HG03571 (cell line): ENCODE results near the gene GPR156.
"Not testable (repeated sequence)": the region's sequence is repeated elsewhere in the genome, so short reads cannot be mapped to it uniquely, and the experiment has no call there.

ENCODE experiments used
- ATAC-seq: cut with Tn5 transposase; IDR thresholded peaks from one replicate; pipeline ENCODE4 v1.9.1; 2021; ENCODE audit not compliant: unreplicated experiment

The GPR156 gene

GRCh38 chr3:120275618-120276017 is 9.4 kb downstream of the GPR156 start:
- ATAC-seq, result no peak

GRCh38 chr3:120274739-120275167 is 10.3 kb downstream of the GPR156 start:
- no peak for ATAC-seq

- ATAC-seq, result no peak
These were observed 12.7 kb downstream of the GPR156 start for GRCh38 chr3:120272286-120272685.

GRCh38 chr3:120265989-120266388 is 19.0 kb downstream of the GPR156 start:
- no peak for ATAC-seq

GRCh38 chr3:120264963-120265362 is 20.1 kb downstream of the GPR156 start:
- ATAC-seq, result no peak

GRCh38 chr3:120263792-120264191 is 21.2 kb downstream of the GPR156 start:
- no peak for ATAC-seq

- ATAC-seq, result no peak
These were observed 27.0 kb downstream of the GPR156 start for GRCh38 chr3:120258009-120258408.

GRCh38 chr3:120245386-120245785 is 39.6 kb downstream of the GPR156 start:
- no peak for ATAC-seq

GRCh38 chr3:120244834-120245225 is 40.2 kb downstream of the GPR156 start:
- ATAC-seq, result no peak

- no peak for ATAC-seq
These were observed 45.4 kb downstream of the GPR156 start for GRCh38 chr3:120239644-120240043.

GRCh38 chr3:120227710-120228347 is 57.2 kb downstream of the GPR156 start:
- ATAC-seq, result no peak

- no peak for ATAC-seq
These were observed 60.8 kb downstream of the GPR156 start for GRCh38 chr3:120224237-120224636.

- ATAC-seq, result no peak
These were observed 66.0 kb downstream of the GPR156 start for GRCh38 chr3:120218981-120219380.

GRCh38 chr3:120216633-120217032 is 68.4 kb downstream of the GPR156 start:
- ATAC-seq, result not testable (repeated sequence)

- ATAC-seq, result no peak
These were observed 70.8 kb downstream of the GPR156 start for GRCh38 chr3:120214176-120214575.

GRCh38 chr3:120212505-120212904 is 72.5 kb downstream of the GPR156 start:
- ATAC-seq, result no peak

- ATAC-seq, result no peak
These were observed 75.6 kb downstream of the GPR156 start for GRCh38 chr3:120209425-120209824.

GRCh38 chr3:120204338-120204737 is 80.7 kb downstream of the GPR156 start:
- ATAC-seq, result no peak

GRCh38 chr3:120203621-120204020 is 81.4 kb downstream of the GPR156 start:
- ATAC-seq, result no peak

GRCh38 chr3:120203016-120203415 is 82.0 kb downstream of the GPR156 start:
- ATAC-seq, result no peak

GRCh38 chr3:120202363-120202762 is 82.7 kb downstream of the GPR156 start:
- ATAC-seq, result no peak

GRCh38 chr3:120200493-120201235 is 84.4 kb downstream of the GPR156 start:
- ATAC-seq, result no peak
